HG03196 (cell line): Measurements from ENCODE around the gene MORN1.
"Not testable (repeated sequence)": the region's sequence is repeated elsewhere in the genome, so short reads cannot be mapped to it uniquely, and the experiment has no call there.

Experiments used
- ATAC-seq: cut with Tn5 transposase; IDR thresholded peaks from one replicate; pipeline ENCODE4 v1.9.1; 2021; ENCODE audit not compliant: unreplicated experiment

MORN1 gene

DNA sequence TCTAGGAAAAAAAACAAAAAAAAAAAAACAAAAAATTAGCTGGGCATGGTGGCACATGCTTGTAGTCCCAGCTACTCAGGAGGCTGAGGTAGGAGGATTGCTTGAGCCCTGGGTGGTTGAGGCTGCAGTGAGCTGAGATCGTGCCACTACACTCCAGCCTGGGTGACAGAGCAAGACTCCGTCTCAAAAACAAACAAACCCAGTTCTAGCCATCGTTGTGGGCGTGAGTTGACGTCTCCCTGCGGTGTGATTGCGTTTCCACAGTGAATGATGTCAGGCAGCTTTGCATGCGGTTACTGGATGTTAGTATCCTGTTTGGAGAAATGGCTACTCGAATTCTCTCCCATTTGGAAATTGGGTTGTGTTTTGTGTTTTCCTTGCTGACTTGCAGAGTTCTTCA, 95.1 kb downstream of the MORN1 start:
- not testable (repeated sequence) for ATAC-seq

- no peak for ATAC-seq
Observed at GRCh38 chr1:2295526-2295925, 95.8 kb downstream of the MORN1 start.

GRCh38 chr1:2294725-2295078, 96.7 kb downstream of the MORN1 start:
- no peak for ATAC-seq

DNA sequence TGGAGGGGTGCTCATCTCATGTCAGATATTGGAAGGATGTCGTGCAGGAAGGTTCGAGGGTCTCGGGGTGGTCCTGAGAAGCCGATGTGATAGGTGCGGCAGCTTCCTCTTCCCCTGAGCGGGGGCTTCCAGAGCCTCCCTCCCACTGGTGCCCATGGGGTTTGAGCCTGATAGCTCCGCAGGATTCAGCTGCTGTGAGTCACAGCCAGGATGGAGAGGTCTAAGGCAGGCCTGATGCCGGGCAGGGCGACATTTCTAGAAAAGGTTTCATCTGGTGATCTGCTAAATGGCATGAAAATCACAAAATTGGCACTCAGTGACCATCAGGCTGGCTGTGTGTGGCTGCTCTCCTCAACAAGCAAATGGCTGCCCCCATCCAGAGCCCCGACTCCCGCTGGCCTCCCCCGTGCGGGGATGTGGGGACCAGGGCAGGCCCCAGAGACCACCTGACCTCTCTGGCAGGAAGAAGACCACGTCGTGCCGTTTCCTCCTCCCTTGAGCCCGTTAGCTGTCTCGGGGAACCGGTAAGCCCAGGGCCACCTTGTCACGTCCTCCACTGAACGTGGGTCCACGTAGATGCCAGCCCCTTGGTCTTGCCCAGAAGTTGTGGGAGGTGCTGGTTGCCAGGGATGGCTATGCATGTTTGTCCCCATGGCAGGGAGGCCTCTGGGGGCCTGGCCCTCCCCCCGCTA, 97.2 kb downstream of the MORN1 start:
- ATAC-seq, result no peak

- no peak for ATAC-seq
Observed at GRCh38 chr1:2292725-2293450, 98.5 kb downstream of the MORN1 start.

DNA sequence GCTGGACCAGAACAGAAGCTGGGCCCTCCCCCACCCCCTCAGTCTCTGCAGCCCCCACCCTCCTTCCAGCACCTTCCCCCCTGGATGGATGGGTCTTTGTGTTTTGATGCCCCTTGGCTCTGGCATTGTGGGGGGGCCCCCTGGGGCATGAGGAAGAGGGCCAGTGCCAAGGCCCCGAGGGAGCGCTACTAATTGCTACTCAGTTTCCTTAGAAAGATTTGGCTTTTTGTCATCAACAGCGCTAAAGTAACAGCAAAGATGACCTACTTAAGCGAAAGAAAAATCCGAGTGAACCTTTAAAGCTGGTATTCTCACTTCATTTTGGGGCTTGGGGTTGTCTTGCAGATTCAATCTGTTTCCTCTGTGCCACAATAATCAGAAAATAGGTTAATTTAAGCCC, 99.8 kb downstream of the MORN1 start:
- ATAC-seq, result no peak

GRCh38 chr1:2290595-2291510, 100.5 kb downstream of the MORN1 start:
- peak; percentile 60 for ATAC-seq

DNA sequence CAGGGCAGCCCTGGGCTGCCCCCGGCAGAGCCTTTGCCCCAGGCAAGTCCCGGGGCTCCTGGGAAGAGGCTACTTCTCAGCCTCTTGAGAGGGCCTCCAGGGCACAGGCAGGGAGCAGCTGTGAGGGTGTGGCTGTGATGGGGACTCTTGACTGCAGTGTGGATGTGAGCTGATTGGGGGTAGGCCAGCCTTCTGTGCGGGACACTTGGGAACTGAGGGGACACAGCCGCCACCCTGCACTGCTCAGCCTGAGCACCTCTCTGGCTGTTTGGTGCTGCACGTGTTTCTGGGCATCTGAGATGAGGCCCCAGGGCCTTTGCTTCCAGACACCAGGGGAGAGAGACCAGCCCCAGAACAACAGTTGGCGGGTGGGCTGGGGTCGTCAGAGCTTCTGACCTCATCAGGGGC, 101.2 kb downstream of the MORN1 start:
- peak; percentile 25 for ATAC-seq

- ATAC-seq, result no peak
Observed at GRCh38 chr1:2289607-2290006, 101.7 kb downstream of the MORN1 start.

GRCh38 chr1:2288816-2289536, 102.4 kb downstream of the MORN1 start:
- no peak for ATAC-seq

GRCh38 chr1:2288311-2288710, 103.0 kb downstream of the MORN1 start:
- ATAC-seq, result no peak

- ATAC-seq, result no peak
Observed at GRCh38 chr1:2287649-2288048, 103.7 kb downstream of the MORN1 start.

GRCh38 chr1:2286923-2287322, 104.4 kb downstream of the MORN1 start:
- ATAC-seq, result no peak

DNA sequence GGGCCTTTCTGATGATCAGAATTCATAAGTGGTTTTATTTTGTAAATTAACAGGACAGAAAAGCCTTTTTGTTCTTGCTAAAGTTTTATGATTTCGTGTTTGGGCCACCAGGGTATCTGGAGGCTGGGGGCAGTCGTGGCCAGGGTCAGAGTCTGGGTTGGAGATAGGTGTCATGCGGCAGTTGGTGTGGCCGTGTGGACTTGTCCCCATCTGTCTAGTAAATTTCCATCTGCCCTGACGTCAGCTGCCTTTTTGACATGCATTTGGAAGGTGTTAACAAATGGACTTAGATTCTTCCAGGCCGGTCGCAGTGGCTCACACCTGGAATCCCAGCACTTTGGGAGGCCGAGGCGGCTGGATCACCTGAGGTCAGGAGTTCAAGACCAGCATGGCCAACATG, 106.4 kb downstream of the MORN1 start:
- ATAC-seq, result no peak

DNA sequence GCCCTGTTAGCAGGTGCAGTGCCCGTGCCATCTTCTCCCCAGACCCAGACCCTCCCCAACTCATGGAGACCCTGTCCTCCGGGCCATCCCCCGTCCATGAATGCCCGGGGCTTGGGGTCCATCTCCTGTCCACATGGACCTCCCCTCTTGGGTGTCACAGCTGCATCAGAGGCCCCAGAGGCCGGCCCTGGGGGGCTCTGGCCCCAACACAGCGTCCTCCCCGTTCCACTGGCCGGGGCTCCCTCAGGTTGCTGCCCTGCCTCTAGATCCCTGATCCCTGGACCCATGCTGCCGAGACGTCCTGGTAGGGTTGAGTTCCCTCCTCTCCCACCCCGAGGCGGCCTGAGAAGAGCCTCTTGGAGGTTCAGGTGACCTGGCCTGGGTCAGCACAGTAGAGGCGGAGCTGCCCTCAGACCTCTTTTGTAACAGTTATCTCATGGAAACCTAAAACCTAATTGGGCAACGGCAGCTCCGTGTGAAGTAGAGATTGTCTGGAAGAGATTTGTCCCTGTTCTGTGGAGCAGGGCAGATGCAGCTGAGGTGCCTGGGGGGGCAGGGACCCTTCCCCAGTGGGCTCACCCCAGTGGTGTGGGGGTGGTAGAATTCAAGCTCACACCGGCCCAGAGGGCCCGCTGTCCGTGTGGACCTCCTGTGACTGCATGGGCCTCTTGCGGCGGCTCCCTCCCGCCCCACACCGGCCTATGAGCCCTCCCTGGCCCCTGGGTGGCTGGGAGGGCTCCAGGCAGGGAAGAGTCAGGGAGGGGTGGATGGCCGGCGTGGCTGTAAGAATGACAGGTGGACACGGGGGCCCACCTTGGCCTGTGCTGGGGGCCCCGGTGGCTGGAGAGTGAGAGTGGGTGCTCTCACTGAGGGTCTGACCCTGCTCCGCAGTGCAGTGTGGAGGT, 107.1 kb downstream of the MORN1 start:
- ATAC-seq, result no peak

DNA sequence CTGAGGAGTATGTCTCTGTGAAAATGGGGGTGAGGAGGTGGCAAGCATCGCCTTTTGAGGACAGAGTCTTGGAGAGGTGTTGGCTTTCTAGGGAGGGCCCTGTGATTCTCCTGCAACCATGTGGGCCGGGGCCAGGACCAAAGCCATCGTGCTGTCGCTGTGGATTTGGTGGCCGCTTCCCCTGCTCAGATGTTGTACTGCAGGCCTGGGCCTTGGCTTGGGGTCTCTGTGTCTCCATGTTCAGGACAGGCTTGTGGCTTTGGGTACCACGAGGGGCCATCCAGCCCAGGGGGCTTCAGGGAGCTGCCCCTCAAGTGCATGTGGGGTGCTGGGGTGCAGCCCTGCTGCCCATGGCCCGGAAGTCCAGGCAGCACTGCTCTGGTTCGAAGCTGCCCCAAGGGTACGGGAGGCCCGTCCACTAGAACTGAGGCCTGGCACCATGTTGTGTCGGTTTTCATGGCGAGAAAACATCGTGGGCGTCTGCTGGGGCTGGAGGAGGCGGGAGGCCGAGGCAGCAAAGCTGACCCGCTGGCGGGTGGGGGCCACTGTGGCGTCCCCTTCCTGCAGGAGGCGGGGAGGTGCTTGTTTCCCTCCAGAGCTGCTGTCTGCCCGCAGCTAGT, 107.9 kb downstream of the MORN1 start:
- no peak for ATAC-seq

DNA sequence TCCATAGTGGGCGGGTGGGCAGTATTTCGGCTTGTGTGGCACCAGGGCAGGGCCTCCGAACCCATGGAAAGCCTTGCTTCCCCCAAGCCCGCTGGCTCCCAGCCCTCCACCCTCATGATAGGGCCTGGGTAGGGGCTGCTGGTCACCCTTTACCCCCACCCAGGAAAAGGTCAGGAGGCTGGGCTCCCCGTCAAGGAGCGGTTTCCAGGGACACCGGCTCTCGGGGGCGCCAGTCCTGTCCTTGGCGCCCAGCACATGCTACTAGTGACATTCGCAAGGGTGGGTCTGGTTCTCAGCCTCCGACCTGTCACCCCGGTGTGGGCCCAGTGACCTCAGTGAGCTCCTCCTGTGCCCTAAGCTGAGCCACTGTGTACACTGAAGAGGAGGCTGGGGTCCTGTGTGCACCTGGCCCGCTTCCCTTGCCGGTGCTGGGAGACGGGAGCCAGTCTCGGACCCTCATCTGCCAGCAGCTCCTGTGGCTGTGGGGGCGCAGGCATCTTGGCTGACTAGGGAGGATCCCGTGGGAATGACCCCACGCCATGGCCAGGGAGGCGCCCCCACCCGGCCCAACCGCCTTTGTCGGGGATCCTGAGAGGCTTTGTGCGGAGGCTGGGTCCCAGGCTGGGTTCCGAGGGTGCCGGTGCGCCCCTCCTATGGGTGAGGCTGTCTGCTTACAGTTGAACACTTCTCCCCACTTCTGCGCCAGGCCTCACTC, 108.6 kb downstream of the MORN1 start:
- ATAC-seq, result no peak

GRCh38 chr1:2279817-2280216, 111.5 kb downstream of the MORN1 start:
- ATAC-seq, result no peak

GRCh38 chr1:2279210-2279639, 112.1 kb downstream of the MORN1 start:
- ATAC-seq, result no peak
